Pancreas (tissue), 10 donors: Measurements from ENCODE around the gene TNFRSF14. TPM values are rescaled to one million over a fixed set of nuclear protein-coding genes. Genes with fewer than 3 reads are reported as not detected.

Experiments used
- ATAC-seq, 4 donors: fragments of 200-7000 bp; cut with Tn5 transposase; one replicate each; pipeline versions ENCODE4 v1.8.0 to v1.9.1; 2020; ENCODE audit warnings: mild to moderate bottlenecking in 4 of 4, moderate library complexity in 4 of 4
- DNase-seq, 6 donors: peaks; one replicate each; pipeline ENCODE4 v3.0.0-alpha.2; 2020
- FAIRE-seq: peaks from 2 replicates; lab custom pipeline; 2012; peaks lifted over from hg19 to GRCh38; lab: Jason Lieb, UNC
- H3K27ac ChIP-seq, 4 donors: fragments of 200-600 bp; sonication (generic); 1 replicate in 3 of 4; 2 replicates in 1 of 4; pipeline versions ENCODE4 v1.5.0 to v1.8.0; 2020
- H3K27me3 ChIP-seq, 4 donors: fragments of 200-600 bp; one replicate each; pipeline ENCODE4 v1.8.0; 2021
- H3K36me3 ChIP-seq, 3 donors: fragments of 200-600 bp; sonication (generic) in 1 of 3; one replicate each; pipeline versions ENCODE4 v1.5.0 to v1.8.0; 2020 to 2021
- H3K4me1 ChIP-seq, 3 donors: fragments of 200-600 bp; one replicate each; pipeline ENCODE4 v1.8.0; 2021
- H3K4me3 ChIP-seq, 4 donors: fragments of 200-600 bp; sonication (generic) in 2 of 4; one replicate each; pipeline versions ENCODE4 v1.5.0 to v1.8.0; 2020 to 2021
- H3K9me3 ChIP-seq, 4 donors: fragments of 200-600 bp; one replicate each; pipeline ENCODE4 v1.8.0; 2021
- CTCF ChIP-seq, 4 donors: fragments of 200-600 bp; sonication (generic) in 3 of 4; IDR thresholded peaks; one replicate each; pipeline versions ENCODE4 v1.5.0 to v1.8.0; 2021; ENCODE audit warnings: antibody characterized with exemption in 4 of 4
- WGBS, 2 donors: extraction: QIAGEN DNeasy Blood & Tissue Kit; methylation state at CpG; one replicate each; pipeline ENCODE4 v1.1.7; 2013; 5-methylcytosine and 5-hydroxymethylcytosine counted together
- intact Hi-C, 3 donors: fragments of 100-400 bp; cut with DNase I; formaldehyde crosslinking; loops; one replicate each; pipeline versions ENCODE4 v1.11.1 to v1.14.2; 2022
- polyA plus RNA-seq, 2 donors: library from polyadenylated mRNA; stranded (reverse); fragments of 200-250 nt; gene quantifications; one replicate each; pipeline ENCODE4 v1.2.3, GENCODE V29; 2013
- total RNA-seq, 6 donors: library from RNA; stranded (reverse); fragmentation: NEBNext Ultra II Directional in 4 of 6; extraction: Animal tissue kit (Norgen Biotek cat#: 25700) in 4 of 6; gene quantifications; one replicate each; pipeline versions ENCODE4 v1.2.1 to v1.2.4, GENCODE V29; 2021 to 2023
- donor health status: healthy with polysubstance abuse.
- donor health status: DM: no; HTN: no; CAD: no; lungs with moderate emphysema.
- donor health status: DM: no; HTN: no; CAD: no.
- donor health status: control.
- donor health status: control.
- donor health status: Bipolar disorder and iron deficiency.
- donor health status: DM: yes; HTN: yes; CAD: no.
- donor health status: DM: no; HTN: no; CAD: no.
- donor health status: DM: no; HTN: no; CAD: no.
- donor health status: DM: yes; HTN: yes; CAD: no.

Gene TNFRSF14
- total and polyA plus RNA-seq, 8 donors, result 10.3 to 124 (median 24.9) TPM

GRCh38 chr1:2591581-2592261, 35.5 kb downstream of the TNFRSF14 start:
- Histone ChIP-seq H3K9me3 (no peaks in the 10 kb centered on the region), H3K4me3 (no peak overlapping the region), H3K27me3 (no peaks in the 10 kb centered on the region), H3K4me1 (peaks cover 0 to 2% (median 0%) of the 10 kb centered on the region in 3 donors), H3K27ac (no peak overlapping the region), H3K36me3 (no peaks in the 10 kb centered on the region)
- no peak for TF ChIP-seq CTCF (IDR thresholded peaks at IDR 0.05)
- FAIRE-seq (no peak), DNase-seq (peak in 2 of 6 donors; percentile 39 to 71), ATAC-seq (no peak)
- 87 to 90% methylated on average over 12 of the region's 12 CpGs for WGBS, 2 donors
- intact Hi-C loops, result no loop called here

- intact Hi-C loops, result no loop called here
- 36 to 39% methylated on average over 15 of the region's 15 CpGs for WGBS, 2 donors
These were observed 36.5 kb downstream of the TNFRSF14 start for GRCh38 chr1:2592672-2593071.

GRCh38 chr1:2593251-2593878, 37.2 kb downstream of the TNFRSF14 start:
- intact Hi-C loops, result no loop called here
- no peak overlapping the region for H3K4me3 ChIP-seq
- peak overlapping the region in 2 of 4 donors; percentile 7 to 26 for H3K27ac ChIP-seq
- WGBS, 2 donors, result 48 to 56% methylated on average over 25 to 26 of the region's 26 CpGs
- ATAC-seq, result peak in 1 of 4 donors; percentile 43
- no peaks in the 10 kb centered on the region for H3K36me3 ChIP-seq
- FAIRE-seq, result no peak
- no peaks in the 10 kb centered on the region for H3K27me3 ChIP-seq
- TF ChIP-seq CTCF (IDR thresholded peaks at IDR 0.05), result no peak
- H3K4me1 ChIP-seq, result no peaks in the 10 kb centered on the region
- DNase-seq, result peak in 2 of 6 donors; percentile 51 to 71
- no peaks in the 10 kb centered on the region for H3K9me3 ChIP-seq

More at GRCh38 chr1:2592672-2593071, 36.5 kb downstream of the TNFRSF14 start:
- peak; percentile 44 to 70 (median 66) for ATAC-seq
- peak in 2 of 6 donors; percentile 53 to 58 for DNase-seq
- H3K36me3 ChIP-seq, result no peaks in the 10 kb centered on the region
- TF ChIP-seq CTCF (IDR thresholded peaks at IDR 0.05), result no peak
- no peak for FAIRE-seq
- peak overlapping the region in 2 of 4 donors; percentile 7 to 26 for H3K27ac ChIP-seq
- no peaks in the 10 kb centered on the region for H3K27me3 ChIP-seq
- no peaks in the 10 kb centered on the region for H3K9me3 ChIP-seq
- no peak overlapping the region for H3K4me3 ChIP-seq
- no peaks in the 10 kb centered on the region for H3K4me1 ChIP-seq

GRCh38 chr1:2594001-2594640, 38.0 kb downstream of the TNFRSF14 start:
- Histone ChIP-seq H3K27ac (no peak overlapping the region), H3K36me3 (no peaks in the 10 kb centered on the region), H3K4me3 (no peak overlapping the region), H3K9me3 (no peaks in the 10 kb centered on the region), H3K4me1 (no peaks in the 10 kb centered on the region), H3K27me3 (no peaks in the 10 kb centered on the region)
- FAIRE-seq (no peak), DNase-seq (peak in 5 of 6 donors; percentile 39 to 87 (median 66)), ATAC-seq (peak; percentile 30 to 60 (median 46))
- intact Hi-C loops, result no loop called here
- WGBS, 2 donors, result 39 to 42% methylated on average over 16 to 20 of the region's 20 CpGs
- no peak for TF ChIP-seq CTCF (IDR thresholded peaks at IDR 0.05)
